GM19240 (cell line): ENCODE measurements around the gene FOXJ3.

Source experiments
- DNase-seq: peaks from one replicate; pipeline ENCODE4 v3.0.0; 2011; ENCODE audit warnings: low spot score; ENCODE audit not compliant: insufficient read length

FOXJ3 gene

DNA sequence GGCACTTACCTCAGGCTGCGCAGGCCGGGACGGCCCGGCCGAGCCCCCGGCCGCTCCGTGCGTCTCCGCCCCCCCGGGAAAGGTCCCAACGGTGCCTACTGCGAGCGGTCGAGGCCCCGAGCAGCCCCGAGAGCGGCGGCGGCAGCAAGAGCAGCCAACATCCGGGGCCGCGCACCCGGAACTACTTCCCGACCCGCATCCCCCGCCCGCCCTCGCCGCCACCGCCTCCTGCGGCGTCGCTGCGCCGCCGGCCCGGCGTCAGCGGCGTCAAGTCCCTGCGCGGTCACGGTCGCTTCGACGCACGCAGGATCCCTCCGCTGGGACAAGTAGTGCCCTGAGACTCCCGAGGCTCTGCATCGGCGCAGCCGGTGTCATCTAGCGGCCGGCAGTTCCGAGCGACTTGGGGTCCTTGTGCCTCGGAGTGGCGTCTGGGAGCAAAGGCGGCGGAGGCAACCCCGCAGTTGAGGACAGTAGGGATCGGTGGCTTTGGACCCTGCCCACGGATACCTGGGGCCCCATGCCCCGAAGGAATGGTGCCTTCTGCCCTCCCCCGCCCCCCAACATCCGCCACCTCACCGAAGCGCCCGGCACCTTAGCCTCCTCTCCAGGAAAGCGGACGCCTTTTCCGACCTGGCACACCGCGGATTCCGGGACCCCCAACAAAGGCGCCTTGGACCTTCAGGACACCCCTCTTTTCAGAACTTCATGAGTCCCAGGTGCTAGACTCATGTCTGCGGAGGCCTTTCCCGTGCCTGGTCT, at the start of gene FOXJ3:
Gene FOXJ3 (minus strand): TSS at position 186 of the 759 bp plus-strand sequence. CDS start 24,142 bp downstream, outside the sequence.
- DNase-seq, result peak; percentile 61

DNA sequence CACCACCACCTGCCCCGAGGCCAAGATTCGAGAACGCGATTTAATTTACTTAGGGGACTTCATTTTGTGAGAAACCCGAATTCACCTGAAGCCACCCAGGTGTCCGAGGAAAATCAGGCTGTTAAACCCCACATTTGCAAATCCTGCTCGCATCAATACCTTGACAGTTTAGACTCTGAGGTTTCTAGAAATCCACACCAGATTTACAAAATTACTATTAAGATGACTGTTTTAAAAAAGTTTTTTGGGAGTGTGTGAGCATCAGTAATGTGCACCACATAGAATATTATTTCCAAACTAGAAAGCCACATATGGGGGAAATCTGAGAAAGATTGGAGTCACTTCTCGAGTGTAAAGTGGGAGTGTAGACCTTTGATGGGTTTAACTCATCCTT, 46.2 kb upstream of the FOXJ3 start:
- no peak for DNase-seq

DNA sequence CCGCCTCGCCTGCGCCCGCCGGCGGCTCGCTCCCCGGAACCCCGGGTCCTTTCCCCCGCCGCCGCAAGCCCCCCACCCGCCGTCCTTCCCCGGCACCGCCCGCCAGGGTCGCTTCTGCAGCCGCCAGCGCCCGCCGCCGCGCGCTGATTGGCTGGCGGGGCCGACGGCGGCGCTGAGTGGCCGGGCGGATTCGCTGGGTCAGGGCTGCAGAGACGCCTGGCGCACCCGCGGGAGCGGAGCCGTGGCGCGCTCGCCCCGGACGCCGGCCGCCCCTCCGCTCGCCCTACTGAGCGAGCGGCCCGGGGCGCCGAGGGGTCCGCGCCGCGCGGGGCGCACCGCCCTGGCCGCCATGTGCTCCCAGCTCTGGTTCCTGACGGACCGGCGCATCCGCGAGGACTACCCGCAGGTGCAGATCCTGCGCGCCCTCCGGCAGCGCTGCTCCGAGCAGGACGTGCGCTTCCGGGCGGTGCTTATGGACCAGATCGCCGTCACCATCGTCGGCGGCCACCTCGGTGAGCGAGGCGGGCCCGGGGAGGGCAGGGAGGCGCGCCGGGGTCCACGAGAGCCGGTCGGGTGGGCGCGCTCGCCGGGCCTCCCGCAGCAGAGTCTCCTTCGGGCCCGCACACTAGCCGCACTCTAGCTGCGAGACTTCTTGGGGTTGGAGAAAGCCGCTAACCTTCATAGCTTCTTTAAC, 45.7 kb upstream of the FOXJ3 start, which contains the start of gene RIMKLA:
Gene RIMKLA (plus strand): TSS at position 207 of the 694 bp plus-strand sequence. CDS start 143 bp downstream, at position 350.
- DNase-seq, result peak; percentile 71

DNA sequence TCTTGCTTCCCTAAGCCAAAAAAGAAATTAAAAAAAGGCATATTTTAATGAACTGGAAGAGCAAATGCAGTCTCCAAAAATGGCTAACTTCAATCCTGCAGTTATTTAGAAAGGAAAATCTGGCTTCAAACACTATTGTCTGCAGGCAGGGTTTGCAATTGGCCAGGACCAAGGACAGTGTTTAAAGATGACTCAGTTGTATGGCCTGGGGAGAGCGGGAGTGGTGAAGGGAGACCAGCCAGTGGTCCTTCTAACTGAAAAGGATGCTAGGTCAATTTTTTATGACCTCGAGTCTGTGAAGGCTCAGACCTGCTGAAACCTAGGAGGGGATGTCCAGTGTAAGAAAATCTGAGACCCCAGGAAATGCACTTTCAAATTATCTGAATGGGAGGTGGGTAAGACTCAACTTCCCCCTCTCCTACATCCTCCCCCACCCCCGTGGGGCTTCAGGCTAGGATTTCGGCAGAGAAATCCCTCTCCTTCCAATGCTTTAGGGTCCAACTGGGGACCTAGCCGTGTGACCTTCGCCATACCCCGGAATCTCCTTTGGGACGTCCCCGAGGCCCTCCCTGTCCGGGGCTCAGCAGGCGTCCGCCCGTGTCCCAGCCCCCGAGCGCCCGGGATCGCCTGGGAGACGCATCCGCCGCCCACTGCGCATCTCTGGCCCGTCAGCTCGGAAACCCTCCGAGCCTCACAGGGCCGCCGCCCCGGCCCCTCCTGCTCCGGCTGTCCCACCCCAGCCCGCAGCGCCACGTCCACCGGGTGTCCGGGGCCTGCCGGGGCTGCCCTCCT, 45.0 kb upstream of the FOXJ3 start:
- DNase-seq, result peak; percentile 11

DNA sequence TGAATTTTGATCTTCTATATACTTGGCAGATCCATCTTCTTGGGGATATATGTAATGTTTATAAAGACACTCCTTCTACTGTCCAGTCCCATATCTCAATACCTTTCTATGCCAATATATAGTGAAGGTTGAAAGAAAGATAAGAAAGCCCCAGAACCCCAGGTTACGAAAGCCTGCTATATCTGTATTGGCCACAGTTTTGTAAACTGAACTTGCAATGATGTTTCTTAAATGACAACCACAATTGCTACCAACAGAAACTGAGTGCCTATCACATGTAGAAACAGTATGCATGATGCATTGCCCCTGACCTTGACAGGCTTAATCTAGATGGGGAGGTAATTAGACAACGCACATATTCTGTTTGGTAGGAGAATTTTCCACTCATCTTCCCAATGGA, 37.8 kb upstream of the FOXJ3 start:
- no peak for DNase-seq

DNA sequence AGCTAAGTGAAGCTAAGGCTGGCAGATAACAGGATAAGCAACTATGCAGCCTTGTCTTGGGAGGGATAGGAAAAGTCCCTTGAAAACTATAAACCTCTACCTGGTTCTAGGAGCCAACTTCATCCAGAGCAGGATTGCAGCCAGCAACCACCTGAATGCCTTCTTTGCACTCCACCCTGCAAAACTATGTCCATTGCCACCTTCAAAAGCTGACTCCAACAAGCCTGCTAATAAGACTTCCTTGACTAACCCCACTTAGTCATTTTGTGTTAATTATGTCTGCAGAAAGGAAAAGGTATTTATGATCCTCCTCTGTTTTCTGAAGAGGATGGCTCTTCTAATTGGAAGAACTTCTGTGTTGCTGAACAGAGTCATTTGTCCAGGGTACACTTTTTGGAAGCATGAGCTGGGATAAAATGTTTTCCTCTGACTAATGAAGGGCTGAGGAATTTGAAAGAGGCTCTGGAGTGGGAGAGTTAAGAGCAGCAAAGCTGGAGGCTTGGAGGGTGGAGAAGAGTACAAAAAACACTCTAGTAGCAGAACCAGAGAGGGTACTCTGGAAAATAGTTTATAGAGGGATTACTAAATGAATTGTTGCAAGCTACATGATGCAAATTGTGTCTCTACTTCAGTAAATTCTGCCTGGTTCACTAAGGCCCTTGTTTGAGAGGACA, 36.0 kb upstream of the FOXJ3 start:
- DNase-seq, result no peak

DNA sequence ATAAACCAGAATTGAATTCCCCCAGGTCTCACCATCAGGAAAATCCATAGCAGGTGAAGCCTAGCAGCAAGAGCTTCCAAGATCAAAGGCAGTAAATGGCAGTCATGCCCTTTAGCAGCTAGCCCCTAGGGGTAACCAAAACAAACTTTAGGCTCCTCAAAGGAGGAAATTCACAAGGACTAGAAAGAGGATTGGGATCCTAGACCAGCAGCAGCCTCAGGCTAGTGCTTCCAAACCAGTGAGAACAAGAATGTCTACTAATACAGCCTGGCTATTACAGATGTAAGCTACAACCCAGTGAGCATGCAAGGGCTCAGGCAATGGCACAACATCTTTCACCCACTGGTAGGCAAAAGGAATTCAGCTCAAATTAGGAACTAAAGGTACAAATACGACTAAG, 34.4 kb upstream of the FOXJ3 start:
- DNase-seq, result no peak

DNA sequence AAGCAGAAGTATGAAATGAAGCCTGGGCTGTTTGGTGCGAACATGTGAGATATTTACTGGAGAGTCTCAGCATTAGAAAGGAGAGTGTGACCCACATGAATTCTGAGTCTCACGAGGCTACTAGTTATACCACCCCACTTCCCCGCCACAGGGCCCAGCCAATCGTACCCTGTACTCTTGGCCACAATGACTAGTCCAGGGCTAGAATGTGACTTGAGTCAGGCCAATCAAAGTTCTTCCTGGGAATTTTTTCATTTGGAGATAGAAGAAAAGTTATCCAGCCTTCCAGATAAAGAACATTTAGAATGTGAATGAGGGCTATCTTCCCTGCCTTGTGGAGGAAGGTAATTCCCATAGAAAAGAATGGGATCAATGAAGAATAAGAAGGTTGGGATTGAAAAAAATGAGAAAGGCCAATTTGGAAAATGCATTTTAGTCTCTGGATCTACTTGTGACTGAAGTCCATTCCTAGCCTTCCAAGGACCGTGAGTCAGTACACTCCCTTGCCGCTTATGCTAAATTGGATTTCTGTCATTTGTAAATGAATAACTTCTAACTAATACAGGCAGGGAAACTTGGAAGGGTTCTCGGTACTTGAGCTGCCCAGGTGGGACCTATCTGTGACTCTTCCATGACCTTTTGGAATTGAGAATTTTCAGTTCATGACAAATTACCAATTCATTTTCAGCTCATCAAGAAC, 33.2 kb upstream of the FOXJ3 start:
- no peak for DNase-seq

DNA sequence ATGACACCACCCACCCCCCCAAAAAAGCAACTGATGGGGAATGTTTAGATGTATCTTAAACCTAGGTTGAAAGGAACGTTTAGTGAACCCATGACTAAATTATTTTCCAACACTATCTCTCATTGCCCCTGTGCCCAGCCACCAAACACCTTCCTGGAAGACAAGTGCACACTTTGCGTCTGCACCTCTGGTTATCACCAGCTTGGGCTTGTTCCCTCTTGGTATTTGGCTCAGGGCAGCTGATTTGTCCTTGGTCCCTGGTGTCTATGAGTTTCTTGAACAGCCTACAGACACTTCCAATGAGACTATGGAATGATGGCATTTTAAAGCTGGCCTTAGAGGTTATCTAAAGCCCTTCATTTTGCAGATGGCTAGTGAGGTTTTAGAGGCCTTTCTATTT, 30.1 kb upstream of the FOXJ3 start:
- DNase-seq, result no peak

DNA sequence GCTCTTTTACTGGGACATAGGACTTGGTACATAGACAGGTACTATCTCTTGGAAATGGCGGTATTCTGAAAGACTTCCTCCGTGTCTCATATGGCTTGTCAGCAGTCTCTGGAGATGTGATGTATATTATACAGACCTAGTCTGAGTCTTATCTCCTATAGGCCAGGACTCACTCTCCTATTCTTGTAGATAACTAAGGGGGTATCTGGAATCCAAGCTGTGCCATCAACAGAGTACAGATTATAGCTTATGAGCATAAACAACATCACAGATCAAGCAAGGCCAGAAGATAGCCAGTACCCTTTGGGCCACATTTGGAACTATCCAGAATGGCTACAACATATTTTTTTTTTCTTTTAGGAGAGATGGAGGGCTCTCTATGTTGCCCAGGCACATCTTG, 29.5 kb upstream of the FOXJ3 start:
- no peak for DNase-seq

DNA sequence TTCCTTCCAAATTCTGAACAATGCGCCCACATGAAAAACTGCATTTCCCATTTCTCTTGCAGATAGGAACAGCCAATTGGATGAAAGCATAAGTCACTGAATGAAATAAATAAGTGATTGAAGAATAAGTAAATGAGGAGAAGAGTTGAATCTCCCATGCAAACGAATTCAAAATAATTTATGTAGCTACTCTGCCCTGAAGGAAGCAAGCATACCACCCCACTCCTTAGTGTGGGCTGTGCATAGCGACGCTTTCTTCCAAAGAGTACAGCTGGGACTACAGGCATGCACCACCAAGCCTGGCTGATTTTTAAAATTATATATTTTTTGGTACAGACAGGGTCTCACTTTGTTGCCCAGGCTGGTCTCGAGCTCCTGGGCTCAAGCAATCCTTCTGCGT, 29.1 kb upstream of the FOXJ3 start:
- no peak for DNase-seq

DNA sequence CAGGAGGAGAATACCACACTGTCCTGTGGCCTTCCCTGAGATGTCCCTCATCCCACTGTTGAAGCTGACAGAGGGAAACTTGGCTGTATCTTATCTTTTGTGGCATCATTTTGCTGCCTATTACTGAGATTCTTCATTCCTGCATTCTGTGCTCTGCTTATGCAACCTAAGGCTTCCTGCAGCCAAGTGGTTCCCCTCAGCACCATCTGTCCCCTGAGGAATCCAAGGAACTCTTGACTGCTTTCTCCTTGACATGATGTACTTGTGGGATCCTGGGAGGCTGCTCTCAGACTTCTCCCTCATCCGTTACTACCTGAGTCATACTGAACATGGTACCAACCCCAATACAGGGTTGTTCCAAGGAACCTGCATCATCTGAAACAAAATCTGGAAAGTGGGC, 24.4 kb upstream of the FOXJ3 start:
- no peak for DNase-seq

DNA sequence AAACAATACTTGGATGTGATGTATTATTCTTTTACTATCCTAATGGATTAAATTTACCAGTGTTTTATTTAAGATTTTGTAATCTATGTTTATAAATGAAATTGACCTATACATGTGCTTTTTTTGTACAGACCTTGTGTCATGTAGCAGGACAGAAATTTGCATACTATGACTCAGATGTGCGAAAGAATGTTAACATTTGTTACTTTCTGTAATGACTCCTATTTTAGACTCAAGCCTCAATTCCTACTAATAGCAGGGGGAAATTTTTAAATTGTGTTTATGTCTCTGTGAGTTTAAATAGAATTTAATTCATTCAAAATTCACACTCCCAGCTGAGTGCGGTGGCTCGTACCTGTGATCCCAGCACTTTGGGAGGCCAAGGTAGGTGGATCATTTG, 23.8 kb upstream of the FOXJ3 start:
- DNase-seq, result no peak

DNA sequence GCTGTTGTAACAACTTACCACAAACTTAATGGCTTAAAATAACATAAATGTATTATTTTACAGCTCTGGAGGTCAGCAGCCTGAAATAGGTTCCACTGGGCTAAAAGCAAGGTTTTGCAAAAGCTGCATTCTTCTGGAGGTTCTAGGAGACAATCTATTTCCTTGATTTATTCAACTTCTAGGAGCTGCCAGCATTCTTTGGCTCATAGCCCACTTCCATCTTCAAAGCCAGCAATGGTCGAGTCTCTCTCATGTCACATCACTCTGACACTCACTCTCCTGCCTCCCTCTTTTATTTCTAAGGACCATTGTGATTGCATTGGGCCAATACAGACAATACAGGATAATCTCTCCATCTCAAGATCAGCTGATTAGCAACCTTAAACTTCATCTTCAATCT, 15.1 kb upstream of the FOXJ3 start:
- no peak for DNase-seq

DNA sequence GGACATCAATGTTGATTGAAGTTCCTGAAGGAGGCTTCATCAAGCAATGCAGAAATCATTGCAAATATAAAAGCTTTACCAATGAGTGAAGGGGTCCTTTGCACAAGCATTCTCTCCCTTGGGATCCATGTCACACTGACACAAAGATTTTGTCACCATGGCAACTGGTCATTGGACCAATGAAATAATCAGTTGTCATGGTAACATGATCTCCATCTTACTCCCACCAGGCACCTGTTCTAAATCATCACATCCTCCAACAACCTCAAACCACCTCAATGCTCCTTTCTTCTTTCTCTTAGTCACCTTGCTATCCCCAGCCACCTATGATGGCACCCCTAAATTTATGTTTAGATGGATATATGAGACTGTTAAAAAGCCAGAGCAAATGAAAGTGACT, 13.5 kb upstream of the FOXJ3 start:
- no peak for DNase-seq

DNA sequence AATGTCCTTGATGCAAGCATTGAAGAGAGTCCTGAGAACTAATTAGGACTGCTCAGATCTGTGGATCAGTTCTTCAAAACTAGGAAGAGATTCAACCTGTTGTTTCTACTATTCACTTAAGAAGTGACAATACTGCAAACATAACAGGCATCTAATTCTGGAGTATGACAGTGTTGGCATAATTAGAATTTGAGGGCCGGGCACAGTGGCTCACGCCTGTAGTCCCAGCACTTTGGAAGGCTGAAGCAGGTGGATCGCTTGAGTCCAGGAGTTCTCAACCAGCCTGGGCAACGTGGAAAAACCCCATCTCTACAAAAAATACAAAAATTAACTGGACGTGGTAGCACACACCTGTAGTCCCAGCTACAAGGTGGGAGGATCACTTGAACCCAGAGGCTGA, 8.0 kb upstream of the FOXJ3 start:
- no peak for DNase-seq

DNA sequence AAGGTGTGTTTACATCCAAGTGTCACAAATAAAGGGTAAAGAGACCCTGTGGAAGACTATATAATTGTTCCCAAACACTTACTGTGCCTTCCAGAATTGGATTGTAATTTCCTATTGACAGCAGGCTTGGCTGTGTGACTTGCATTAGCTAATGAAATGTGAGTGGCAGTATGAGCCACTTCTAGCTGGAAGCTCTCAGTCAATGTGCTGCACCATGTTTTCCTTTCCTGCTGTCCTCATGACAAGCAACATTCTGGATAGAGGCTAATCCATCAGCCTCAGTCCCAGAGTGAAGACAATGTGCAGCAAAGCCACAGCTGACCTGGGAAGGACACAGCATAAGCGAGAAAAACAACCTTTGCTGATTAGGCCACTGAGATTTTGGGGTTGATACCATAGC, 5.9 kb upstream of the FOXJ3 start:
- no peak for DNase-seq

DNA sequence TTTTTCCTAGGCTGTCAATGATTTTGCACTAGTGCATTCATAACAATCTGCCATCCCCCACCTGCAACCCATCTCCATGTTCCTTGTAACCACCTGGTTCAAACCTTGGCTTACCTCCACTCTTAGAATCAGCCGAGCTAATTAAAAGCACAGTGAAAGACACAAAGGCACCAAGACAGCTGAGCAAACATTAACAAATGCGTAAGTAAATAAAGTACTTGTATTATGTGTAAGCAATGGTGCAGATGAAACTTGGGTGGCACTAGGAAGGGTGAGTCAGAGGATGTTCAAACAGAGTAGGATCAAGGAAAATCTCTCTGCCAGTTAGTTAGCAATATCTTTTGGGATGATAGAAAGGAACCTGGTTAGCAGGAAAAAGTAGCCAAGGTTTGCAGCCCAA, 5.1 kb upstream of the FOXJ3 start:
- no peak for DNase-seq

DNA sequence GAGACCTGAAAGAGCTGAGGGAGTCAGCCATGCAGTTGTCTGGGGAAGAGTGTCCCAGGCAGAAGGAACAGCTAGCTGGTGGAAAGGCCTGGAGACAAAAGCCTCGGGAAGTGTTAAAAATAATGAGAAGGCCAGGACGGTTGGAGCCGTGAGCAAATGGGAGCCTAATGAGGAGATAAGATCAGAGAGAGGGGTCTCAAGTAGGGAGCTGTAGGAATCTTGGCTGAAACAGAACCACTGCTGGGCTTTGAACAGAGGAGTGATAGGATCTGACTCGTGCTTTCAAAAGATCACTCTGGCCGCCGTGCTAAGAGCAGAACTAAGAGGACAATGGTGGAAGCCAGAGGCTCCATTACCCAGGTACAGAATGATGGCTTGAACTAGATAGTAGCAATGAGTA, 1.9 kb upstream of the FOXJ3 start:
- no peak for DNase-seq

DNA sequence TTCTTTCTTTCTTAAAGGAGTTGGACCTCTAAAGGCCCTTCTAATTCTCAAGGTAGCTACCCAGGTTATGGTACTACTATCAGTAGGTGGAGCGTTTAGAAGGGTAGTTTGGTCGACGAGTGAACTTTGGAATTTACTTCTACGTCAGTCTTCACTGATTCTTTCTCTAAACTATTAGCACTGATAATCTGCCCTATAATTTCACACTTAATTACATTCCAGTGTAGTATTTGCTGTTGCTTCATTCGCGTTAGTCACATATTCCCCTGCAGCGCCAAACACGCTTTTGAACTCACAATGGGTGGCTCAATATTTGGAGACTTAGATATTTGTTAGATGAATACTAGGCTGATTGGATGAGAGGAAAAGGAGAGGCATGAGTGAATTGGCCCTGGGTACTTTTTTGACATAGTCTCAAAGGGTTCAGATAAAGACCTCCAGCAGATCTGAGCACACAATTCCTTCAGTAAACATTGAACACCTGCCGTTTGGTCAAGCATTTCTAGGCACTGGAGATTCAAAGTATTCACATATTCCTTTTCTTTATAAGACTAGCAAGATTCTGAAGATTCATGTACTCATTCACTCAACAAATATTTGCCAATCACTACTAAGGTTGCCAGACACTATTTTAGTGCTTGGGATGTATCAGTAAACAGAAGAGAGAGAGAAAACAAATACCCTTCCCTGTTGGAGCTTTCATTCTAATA, 929 bp upstream of the FOXJ3 start:
- no peak for DNase-seq
